ENCODE measurements around the gene RIPOR3.

The RIPOR3 gene

DNA sequence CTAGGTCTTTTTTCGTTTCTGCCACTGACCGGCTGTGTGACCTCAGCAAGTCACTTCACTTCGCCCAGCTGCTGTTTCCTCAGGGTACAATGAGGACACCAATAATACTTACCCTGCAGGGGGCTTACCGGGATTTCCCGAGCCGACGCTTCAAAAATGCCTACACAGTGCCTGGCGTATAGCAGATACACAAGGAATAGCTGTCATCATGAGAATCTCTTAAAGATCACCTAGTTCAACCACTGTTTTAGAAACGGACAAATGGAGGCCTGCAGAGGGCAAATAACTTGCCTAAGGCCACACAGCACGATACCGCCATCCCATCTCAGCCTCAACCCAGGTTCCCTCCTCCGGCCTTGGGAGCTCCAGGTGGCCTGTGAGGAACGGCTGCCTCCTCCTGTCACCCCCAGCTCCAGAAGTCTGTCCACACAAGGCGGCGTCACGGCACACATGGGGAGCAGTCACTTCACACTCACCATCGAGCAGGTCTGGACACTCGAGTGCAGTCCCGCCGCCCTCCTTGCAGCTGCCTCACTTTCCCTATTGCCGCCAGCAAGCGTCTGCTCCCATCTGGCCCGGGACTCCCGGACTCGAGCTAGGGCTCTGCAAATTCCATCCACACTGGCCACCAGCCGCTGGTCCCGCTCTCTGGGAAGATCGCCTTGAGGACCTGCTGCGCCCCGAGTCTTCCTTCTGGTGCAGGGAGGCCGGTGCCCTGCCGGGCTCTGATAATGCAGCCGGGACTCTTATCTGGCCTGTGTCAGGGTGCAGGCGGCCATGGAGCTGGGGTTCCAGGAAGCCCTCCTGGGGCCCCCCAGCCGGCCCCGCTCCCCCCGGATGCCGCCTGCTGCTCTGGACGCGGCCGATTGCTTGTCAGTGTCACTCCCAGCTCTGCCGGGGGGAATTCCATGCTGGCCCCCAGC is at the start of gene RIPOR3:
Gene RIPOR3 (minus strand): TSS at position 893 of the 923 bp plus-strand sequence. CDS start 414 bp downstream, at position 479.
- peak; percentile 18 for DNase-seq (ENCODE audit: low read depth)

DNA sequence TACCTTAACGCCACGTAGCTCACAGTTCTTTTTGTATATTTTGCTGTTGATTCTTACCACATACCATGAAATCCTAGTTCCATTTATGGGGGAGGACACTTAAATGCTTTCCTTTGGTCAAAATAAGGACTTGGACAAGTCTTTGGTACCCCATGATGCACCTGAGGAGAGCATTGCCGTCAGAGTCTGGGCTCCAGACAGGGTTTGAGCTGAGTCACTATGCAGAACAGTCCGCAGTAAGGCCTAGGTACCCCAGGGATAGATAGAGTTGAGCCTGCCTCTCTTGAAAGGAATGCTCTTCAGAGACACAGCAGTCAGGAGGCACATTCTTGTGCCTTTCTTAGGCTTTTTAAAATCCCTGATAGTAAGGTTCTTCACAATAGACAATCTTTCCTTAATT is 46.0 kb upstream of the RIPOR3 start:
- DNase-seq (ENCODE audit: low read depth), result no peak

DNA sequence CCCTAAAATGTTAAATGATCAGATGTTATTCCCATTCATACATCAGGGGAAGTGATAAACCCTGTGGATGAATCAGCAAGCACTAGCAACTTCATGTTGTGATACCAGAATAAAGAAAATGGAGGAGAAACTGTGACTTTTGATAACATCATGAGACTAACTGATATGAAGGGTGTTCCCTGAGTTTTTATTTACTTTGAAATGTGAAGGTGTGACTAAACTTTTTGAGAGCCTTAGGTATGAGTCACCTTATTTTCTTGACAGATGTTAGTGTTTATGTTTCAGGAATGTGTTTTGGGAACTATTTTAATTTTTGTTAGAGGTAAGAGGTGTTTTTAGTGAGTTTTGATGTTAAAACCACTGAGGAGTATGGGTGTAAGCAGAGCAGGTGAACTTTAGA is 44.5 kb upstream of the RIPOR3 start:
- no peak for DNase-seq (ENCODE audit: low read depth)

DNA sequence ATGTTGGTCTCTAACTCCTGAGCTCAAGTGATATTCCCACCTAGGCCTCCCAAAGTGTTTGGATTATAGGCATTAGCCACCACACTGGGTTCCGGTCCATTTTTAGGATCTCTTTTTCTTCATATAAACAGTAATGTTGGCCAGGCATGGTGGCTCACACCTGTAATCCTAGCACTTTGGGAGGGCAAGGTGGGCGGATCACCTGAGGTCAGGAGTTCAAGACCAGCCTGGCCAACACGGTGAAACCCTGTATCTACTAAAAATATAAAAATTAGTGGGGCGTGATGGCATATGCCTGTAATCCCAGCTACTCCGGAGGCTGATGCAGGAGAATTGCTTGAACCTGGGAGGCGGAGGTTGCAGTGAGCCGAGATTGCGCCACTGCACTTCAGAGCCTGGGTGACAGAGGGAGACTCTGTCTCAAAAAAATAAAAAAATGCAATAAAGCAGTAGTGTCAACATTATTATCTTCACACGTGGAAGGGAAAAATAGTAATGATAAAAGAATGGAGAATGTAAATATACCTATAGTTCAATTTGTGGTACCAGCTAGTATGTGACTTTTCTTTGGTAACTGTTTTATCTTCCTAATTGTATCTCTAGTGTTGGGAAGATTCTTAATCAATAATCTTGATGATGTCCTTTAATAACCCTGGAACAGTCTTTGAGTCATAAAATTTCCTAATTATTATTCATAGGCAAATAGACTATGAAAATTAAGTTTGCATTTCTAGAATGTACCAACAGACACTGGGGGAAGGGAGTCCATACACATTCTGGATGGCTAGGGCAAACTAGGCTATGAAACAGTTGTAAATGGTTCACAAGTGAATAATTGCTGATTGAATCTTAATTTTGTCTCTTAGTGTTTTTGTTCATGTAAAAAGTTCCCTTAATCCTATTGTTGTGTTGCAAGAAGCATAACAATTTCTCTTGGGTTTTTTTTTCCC is 43.7 kb upstream of the RIPOR3 start:
- no peak for DNase-seq (ENCODE audit: low read depth)

- no peak for DNase-seq (ENCODE audit: low read depth)
These were observed 42.5 kb upstream of the RIPOR3 start for GRCh38 chr20:50733644-50734349.

DNA sequence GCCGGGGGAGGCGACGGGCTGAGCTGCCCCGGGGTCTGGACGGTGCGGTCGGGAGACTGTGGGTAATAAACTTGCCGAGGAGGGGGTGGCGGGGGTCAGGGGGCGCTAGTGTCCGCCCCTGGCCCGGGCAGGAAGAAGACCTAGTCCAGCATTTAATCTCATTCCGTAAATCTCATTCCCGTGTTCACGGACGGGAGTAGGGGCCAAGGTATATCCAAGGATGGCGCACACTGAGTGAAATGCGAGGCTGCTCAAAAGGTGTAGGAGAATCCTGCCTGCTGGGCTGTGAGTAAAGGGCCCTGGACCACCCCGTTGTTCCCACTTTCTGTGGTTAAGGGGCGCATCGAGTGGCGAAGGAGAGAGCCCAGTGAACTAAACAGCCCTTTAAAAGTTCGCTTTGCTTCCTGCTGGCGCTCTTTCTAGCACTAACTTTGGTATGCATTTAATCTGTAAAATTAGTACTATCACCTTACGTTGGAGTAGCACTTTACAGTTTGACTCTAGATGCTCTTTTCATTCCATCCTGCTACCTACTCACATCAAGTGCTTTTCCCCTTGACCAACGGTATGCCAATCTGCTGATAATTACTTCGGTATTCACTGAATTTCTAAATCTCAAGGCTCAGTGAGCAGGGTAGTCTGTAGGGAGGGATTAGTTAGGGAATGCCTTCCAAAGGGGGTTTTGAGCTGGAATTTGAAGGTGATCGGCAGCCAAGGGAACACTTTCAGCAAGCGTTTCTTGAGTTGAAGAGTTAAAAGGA is 40.8 kb upstream of the RIPOR3 start:
- no peak for DNase-seq (ENCODE audit: low read depth)

DNA sequence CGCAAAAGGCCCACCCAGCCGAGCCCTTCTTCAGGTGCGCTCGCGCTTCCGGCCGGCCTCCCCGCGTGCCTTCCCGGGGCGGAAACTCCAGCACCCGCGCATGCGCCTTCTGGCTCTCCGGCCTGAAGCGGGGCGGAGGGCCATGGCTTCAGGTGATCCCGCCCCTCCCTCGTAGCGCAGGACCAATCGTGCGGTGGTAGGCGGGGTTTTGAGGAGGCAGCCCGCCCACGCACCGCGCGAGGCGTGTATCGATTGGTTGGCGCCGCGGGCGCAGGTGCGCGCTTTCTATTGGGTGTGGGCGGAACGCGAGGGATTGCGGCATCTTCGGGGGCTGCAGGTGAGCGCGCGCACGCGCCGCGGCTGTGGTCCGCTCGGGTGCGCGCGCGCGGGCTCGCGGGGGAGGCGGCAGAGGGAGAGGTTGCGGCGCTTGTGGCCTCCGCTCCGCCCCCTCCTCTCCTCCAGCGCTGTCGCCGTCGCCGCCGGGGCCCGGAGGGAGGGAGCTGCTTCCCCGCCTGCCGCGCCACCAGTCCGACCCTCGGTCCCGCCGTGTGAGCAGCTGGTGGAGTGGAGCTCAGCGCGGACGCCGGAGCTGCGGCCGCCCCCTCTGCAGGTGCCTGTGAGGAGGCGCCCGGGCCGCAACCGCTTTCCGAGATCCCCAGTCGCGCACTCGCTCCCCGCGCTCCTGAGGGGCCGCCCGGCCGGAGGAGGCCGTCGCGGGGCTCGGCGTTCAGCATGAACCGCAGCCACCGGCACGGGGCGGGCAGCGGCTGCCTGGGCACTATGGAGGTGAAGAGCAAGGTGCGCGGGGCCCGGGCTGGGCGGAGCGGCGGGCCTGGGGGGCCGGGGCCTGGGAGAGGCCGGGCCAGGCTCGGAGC is 40.0 kb upstream of the RIPOR3 start, which contains the start of gene PARD6B:
Gene PARD6B (plus strand): TSS at position 526 of the 875 bp plus-strand sequence. CDS start 207 bp downstream, at position 733.
- peak; percentile 91 for DNase-seq (ENCODE audit: low read depth)

DNA sequence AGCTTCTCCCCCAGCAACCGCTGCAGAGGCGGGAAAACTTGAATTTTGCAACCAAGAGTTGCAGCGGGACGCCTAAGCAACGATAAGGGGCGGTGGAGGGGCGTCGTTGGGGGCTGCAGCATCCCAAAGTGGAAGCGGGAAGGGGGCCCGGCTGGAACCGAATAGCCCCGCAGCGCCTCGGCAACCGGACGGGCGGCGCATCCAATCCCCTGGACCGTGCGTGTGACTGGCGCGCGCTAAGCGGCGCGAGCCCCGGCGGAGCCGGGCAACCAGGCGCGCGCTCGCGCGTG is 39.4 kb upstream of the RIPOR3 start:
- no peak for DNase-seq (ENCODE audit: low read depth)

DNA sequence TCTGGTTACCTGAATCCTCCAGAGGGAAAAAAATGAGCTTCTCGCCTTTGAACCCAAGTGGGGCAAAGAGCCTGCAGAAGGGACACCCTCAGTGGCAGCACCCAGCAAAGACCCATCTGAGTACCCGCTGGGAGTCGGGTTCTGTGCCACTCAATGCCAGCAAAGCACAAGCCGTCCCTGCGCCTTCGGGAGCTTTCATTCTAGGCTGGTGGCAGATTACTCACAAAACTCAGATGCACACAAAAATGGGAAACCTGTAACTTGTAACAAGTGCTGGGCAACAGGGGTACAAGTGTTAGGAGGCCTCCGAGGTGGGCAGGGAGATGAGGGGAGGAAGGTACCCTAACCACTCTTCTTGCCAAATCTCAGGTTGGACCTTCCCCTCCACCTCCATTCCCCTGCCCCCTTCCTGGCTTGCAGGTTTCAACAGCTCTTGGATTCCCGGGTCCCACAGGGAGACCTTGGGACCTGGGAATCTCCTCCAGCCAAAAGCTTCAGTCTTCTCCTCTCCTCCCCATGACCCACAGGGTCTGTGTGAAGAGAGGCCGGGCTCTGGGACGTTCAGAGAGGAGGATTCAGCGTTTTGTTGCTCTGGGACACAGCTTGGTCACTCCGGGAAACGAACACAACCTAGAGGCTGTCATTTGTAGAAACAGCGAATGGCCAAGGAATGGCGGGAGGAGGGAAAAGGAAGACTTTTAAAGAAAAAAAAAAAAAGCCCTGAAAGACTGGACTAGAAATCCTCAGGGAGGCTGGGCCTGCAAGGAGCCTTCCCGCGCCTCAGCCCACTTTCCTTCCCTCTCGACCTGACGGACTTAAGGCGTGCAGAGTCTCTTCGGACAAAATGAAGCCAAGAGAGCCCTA is 38.8 kb upstream of the RIPOR3 start:
- peak; percentile 23 for DNase-seq (ENCODE audit: low read depth)

DNA sequence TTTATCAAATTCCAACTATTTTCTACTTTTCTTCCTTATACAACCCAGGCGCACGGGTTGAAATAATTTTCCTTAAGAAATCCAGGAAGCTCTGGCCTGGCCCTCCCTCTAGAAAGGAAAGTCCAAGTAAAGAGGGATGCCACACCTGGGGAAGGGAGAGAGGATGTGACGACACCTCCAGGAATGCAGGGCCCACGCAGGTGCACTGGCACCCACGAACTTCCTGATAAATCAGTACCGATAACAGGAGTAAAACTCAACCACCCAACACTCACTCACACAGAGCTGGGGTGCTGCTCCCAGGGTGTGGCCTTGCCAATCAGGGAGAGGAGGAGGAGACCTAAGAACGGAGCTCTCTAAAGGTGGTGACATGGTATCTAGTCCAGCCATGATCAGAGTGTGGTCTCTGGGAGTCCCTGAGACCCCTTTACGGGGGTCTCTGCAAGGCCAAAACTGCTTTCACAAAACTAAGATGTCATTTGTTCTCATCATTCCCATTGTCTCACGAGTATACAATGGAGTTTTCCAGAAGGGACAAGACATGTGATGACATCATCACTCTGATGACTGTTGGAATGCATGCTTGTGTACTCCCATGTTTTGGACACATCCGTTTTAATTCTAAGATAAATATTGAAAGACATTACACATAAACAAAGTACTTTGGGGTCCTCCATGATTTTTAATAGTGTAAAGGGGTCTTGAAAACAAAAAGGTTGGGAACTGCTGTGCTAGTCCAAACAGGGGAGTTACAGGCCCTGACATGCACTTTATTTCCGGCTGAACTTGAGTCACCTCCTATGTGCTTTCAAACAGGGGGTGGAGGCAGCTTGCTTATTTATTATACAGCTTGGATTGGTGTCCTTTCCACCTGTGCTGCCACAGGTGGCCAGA is 37.9 kb upstream of the RIPOR3 start:
- no peak for DNase-seq (ENCODE audit: low read depth)

- DNase-seq (ENCODE audit: low read depth), result no peak
These were observed 37.2 kb upstream of the RIPOR3 start for GRCh38 chr20:50728486-50728980.

DNA sequence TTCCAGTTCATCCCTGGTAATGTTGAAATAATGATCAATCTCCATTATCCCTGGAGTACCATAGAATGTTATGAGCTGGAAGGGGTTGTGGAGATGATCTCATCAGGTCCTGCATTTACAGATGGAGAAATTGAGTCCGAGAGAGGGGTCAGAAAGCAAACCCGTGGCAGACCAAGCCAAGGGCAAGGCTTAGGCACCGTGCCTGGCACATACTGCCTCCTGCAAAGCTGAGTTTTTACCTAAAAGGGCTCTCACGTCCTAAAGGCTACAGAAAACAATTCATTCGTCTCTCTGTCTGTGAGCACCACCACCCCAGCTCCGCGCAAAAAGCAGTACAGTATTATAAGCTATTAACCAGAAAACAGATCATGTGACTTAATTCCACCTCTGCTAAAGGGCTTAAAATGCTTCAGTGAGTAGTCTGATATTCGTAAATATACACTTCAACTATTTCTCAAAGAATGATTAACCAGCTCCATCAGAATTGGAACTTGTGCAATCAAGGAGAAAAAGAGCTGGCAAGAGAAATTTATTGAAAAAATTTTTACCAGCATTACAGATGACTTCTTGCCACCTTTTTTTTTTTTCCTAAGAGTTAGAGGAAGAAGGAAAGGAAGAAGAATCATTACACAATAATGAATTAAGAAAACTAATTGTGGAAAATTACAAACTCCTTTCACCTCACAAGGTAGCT is 36.6 kb upstream of the RIPOR3 start:
- no peak for DNase-seq (ENCODE audit: low read depth)

GRCh38 chr20:50726955-50727791 is 35.8 kb upstream of the RIPOR3 start:
- DNase-seq (ENCODE audit: low read depth), result no peak

DNA sequence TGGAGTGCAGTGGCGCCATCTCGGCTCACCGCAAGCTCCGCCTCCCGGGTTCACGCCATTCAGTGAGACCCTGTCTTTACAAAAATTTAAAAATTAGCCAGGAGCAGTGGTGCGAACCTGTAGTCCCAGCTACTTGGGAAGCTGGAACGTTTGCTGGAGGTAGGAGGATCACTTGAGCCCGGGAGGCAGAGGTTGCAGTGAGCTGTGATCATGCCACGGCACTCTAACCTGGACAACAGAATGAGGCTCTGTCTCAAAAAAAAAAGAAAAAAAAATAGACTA is 34.3 kb upstream of the RIPOR3 start:
- no peak for DNase-seq (ENCODE audit: low read depth)

DNA sequence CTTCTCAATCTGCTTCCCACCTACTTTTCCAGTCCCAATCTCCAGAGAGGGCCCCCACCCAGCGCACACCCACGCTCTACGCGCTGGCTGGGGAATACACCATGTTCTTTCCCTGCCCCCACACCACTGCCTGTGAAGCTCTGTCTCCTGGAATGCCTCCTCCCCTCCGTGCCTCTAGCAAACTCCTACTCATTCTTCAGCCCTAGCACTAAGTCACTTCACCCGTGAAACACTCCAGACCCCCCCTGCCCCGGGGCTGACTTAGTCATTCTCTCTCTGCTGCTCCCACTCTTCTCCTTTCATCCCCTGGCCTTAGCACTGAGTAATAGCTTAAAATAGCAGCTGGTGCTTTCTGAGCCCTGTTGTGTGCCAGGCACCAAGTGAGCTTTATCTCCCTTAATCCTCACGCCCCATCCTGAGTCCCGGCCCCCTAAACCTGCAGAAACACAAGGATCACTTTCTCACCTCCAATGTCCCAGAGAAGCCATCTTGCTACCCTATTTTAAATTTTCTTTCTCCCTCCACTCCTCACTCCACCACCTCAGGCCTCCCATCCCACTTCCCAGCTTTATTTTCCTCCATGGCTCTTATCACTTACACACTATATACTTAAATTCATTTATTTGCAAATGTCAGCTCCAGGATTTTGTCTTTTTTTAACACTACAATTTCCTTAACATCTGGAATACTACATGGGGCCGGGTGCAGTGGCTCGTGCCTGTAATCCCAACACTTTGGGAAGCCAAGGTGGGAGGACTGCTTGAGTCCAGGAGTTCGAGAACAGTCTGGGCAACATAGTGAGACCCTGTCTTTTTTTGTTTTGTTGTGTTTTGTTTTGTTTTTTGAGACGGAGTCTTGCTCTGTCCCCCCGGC is 33.7 kb upstream of the RIPOR3 start:
- peak; percentile 97 for DNase-seq (ENCODE audit: low read depth)

All from iris pigment epithelial cell (primary cell).